ENCODE results near the gene FBXO36. TPM values are rescaled to one million over a fixed set of nuclear protein-coding genes. Genes with fewer than 3 reads are reported as not detected.

Gene FBXO36
- total and polyA plus RNA-seq, 2 of the 13 experiments (the other 11 are each of a cell fraction or from before 2014, with no cell fraction given) = 2.8 TPM

- TF ChIP-seq ZSCAN29 (CRISPR knock-in tag; conservative IDR thresholded peaks at IDR 0.05) = 0 out of 2 replicates have a peak, but pooled peaks have one; percentile 14
- TF ChIP-seq HNRNPK (IDR thresholded peaks at IDR 0.05; ENCODE audit: low read depth, low read length, poor library complexity, severe bottlenecking) = peak; percentile 98
- TF ChIP-seq BCLAF1 (IDR thresholded peaks at IDR 0.05) = no peak
- TF ChIP-seq FOXM1 (CRISPR knock-in tag; IDR thresholded peaks at IDR 0.05) = no peak
- no peak for TF ChIP-seq ZNF747 (CRISPR knock-in tag; IDR thresholded peaks at IDR 0.05; ENCODE audit: borderline replicate concordance)
- 0 out of 2 replicates have a peak, but pooled peaks have one; percentile 32 for TF ChIP-seq ZNF710 (CRISPR knock-in tag; IDR thresholded peaks at IDR 0.05; ENCODE audit: borderline replicate concordance)
- TF ChIP-seq ATRX (CRISPR knock-in tag; IDR thresholded peaks at IDR 0.05; ENCODE audit: borderline replicate concordance) = no peak
- no peak for TF ChIP-seq SRY (CRISPR knock-in tag; IDR thresholded peaks at IDR 0.05)
- no peak for TF ChIP-seq ZNF770 (CRISPR knock-in tag; IDR thresholded peaks at IDR 0.05)
- 0 out of 2 replicates have a peak, but pooled peaks have one; percentile 31 for TF ChIP-seq MNT (IDR thresholded peaks at IDR 0.05)
- no peak for TF ChIP-seq ZNF326 (CRISPR knock-in tag; IDR thresholded peaks at IDR 0.05; ENCODE audit: borderline replicate concordance)
- TF ChIP-seq TCF12 (IDR thresholded peaks at IDR 0.05) = no peak
- TF ChIP-seq TCF12 (CRISPR knock-in tag; IDR thresholded peaks at IDR 0.05) = 0 out of 2 replicates have a peak, but pooled peaks have one; percentile 63
- no peak for TF ChIP-seq RBM22 (optimal IDR thresholded peaks at IDR 0.05; ENCODE audit: low read length)
- no peak for TF ChIP-seq ZNF513 (CRISPR knock-in tag; conservative IDR thresholded peaks at IDR 0.05)
- TF ChIP-seq PREB (CRISPR knock-in tag; IDR thresholded peaks at IDR 0.05) = no peak
Measured at GRCh38 chr2:229921101-229921891, 1.0 kb upstream of the FBXO36 start (continued).

Measured in HepG2 (cell line).